ENCODE data around the gene TMEM106B.

GRCh38 chr7:12196386-12196785 is 14.7 kb upstream of the TMEM106B start:
- no peak for TF ChIP-seq POLR2AphosphoS5 (IDR thresholded peaks at IDR 0.05; ENCODE audit: low read depth, low read length)
- TF ChIP-seq, protein P1, sequence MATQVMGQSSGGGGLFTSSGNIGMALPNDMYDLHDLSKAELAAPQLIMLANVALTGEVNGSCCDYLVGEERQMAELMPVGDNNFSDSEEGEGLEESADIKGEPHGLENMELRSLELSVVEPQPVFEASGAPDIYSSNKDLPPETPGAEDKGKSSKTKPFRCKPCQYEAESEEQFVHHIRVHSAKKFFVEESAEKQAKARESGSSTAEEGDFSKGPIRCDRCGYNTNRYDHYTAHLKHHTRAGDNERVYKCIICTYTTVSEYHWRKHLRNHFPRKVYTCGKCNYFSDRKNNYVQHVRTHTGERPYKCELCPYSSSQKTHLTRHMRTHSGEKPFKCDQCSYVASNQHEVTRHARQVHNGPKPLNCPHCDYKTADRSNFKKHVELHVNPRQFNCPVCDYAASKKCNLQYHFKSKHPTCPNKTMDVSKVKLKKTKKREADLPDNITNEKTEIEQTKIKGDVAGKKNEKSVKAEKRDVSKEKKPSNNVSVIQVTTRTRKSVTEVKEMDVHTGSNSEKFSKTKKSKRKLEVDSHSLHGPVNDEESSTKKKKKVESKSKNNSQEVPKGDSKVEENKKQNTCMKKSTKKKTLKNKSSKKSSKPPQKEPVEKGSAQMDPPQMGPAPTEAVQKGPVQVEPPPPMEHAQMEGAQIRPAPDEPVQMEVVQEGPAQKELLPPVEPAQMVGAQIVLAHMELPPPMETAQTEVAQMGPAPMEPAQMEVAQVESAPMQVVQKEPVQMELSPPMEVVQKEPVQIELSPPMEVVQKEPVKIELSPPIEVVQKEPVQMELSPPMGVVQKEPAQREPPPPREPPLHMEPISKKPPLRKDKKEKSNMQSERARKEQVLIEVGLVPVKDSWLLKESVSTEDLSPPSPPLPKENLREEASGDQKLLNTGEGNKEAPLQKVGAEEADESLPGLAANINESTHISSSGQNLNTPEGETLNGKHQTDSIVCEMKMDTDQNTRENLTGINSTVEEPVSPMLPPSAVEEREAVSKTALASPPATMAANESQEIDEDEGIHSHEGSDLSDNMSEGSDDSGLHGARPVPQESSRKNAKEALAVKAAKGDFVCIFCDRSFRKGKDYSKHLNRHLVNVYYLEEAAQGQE (IDR thresholded peaks at IDR 0.05; ENCODE audit: insufficient read depth in 1 of 2, low read depth in 2 of 2, low read length in 2 of 2) = no peak

All from PFSK-1 (cell line).